ENCODE measurements around the gene ALG12.
"Not testable (repeated sequence)": the region's sequence is repeated elsewhere in the genome, so short reads cannot be mapped to it uniquely, and the experiment has no call there.

The ALG12 gene

DNA sequence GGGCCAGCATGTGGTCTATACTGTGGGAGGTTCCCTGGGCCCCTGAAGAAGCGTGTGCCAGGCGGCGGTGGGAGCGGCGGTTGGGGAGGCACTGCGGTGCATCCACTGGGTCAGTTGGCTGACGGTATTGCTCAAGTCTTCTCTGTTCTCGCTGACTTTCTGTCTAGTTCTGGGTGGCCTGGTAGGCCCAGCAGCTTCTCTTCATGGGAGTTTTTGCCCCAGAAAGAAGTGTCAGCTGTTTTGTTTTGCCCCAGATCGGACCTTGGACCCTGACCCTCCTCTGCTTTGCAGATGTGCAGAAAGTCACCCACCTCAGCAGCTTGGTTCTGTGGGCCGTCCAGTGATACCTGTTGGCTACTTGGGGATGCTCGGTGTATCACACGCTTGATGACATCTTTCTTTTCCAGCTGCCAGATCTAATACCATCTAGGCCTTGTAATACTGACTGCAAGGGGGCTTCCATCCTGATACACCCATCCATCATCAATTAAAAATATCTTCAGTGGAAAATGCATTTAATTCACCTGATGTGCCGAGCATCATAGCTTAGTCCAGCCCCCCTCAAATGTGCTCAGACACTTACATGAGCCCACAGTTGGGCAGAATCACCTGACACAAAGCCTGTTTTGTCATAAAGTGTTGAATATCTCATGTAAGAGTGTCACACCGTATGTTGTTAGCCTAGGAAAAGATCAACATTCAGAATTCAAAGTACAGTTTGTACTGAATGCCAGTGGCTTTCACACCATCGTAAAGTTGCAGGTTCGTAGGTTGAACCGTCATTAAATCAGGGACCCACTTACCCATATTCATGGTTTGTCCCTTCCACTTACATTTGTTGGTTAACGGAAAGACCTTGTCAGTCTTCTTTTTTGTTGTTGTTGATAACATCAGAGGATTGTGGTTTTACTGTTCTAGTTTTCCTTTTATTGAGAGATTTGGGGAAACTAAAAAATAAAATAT is 50.7 kb downstream of the ALG12 start:
- no peak for DNase-seq (ENCODE audit: low read depth in 2 of 2)

DNA sequence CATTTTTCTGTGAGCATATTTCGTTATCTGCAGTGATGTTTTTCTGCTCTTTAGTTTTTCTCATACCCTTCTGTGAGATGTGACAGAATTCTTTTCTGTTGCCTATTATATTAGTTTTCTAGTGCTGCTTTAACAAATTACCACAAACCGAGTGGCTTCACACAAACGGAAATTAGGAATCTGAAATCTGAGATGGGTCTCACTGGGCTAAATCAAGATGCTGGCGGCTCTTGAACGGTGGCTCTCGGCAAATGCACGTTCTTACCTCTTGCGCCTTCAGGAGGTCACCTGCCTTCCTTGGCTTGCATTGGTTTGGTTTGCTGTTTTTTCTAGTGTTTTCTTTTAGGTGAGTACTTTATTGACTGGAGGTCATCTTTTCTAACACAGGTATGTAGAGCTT is 51.6 kb downstream of the ALG12 start:
- no peak for DNase-seq (ENCODE audit: low read depth in 2 of 2)

- no peak for DNase-seq (ENCODE audit: low read depth in 2 of 2)
Measured at GRCh38 chr22:49866134-49866533, 52.1 kb downstream of the ALG12 start.

DNA sequence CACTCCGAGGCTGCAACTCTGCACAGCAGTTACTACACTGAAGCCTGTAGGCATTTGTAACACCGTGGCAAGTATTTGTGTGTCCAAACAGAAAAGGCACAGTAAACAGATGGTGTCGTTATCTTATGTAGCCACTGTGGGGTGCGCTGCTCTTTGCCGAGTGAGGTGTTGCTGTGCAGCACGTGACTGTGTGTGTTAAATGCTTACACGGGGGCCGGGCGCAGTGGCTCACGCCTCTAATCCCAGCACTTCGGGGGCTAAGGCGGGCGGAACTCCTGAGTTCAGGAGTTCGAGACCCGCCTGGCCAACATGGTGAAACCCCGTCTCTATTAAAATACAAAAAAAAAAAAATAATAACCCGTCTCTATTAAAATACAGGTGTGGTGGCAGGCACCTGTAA is 53.1 kb downstream of the ALG12 start:
- DNase-seq (ENCODE audit: low read depth in 2 of 2): no peak

GRCh38 chr22:49863931-49864330 is 54.3 kb downstream of the ALG12 start:
- DNase-seq (ENCODE audit: low read depth in 2 of 2): no peak

DNA sequence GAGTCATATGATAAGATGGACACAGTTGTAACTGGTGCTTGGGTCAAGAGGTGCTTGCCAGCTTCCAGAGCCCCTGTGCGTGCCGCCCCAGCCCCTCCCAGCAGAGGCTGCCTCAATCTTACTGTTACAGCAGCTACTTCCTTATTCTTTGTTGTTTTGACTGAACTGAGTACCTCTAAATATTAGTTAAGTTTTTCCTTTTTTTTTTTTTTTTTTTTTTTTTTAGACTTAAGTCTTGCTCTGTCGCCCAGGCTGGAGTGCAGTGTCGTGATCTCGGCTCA is 55.8 kb downstream of the ALG12 start:
- DNase-seq (ENCODE audit: low read depth in 2 of 2): no peak

DNA sequence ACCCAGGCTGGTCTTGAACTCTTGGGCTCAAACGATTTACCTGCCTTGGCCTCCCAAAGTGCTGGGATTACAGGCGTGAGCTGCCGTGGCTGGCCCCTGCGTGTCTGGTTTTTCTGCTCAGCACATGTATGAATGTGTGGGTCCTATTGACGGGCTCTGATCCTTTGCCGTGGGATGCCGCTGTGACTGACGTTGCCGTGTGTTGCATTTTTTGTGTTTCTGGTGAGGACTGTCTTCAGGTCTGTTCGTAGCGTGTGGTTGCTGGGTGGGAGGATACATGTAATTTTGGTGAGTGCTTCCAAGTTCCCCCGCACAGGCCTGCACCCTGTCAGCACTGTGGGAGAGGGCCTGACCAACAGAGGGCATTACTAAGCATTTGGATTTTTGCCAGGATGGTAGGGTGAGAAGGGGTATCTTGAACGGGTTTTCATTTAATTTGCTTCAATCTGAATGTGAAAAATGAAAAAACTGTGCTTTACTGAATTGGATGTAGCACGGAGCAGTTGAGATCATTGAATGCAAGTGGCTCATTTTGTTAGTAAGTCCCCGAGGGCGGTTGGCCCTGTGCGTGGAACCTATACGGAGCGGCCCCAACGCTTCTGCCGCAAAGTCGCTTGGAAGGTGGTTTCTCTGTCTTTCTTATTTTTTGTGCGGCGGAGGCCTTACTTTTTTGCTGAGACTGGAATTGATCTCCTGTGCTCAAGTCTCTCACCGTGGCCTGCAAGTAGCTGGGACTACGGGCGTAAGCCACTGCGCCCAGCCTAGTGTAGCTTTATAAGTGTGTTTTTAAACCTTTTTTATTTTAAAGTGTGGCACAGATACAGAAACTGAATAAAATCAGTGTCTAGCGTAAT is 56.4 kb downstream of the ALG12 start:
- no peak for DNase-seq (ENCODE audit: low read depth in 2 of 2)

DNA sequence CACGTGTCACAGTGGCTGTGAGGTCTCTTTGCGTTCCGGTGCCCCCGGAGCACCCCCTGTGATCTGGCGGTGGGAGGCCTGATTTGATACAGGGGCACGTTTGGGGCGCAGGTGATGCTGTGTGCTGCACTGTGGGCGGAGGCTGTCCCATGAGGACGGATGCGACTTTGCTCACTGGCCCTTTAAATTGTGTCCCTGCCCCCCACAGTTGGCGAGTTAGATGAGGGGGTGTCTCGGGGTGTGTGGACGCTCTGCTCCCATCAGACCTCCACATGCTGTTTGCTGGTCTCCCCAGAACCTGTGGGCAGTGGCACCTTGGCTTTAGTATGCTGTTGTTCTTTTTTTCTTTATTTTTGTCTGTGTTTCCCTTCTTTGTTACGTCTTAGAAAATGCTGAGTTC is 59.4 kb downstream of the ALG12 start:
- DNase-seq (ENCODE audit: low read depth in 2 of 2): no peak

GRCh38 chr22:49856766-49857618 is 61.2 kb downstream of the ALG12 start:
- DNase-seq (ENCODE audit: low read depth in 2 of 2): no peak

- no peak for DNase-seq (ENCODE audit: low read depth in 2 of 2)
Measured at GRCh38 chr22:49856343-49856742, 61.9 kb downstream of the ALG12 start.

DNA sequence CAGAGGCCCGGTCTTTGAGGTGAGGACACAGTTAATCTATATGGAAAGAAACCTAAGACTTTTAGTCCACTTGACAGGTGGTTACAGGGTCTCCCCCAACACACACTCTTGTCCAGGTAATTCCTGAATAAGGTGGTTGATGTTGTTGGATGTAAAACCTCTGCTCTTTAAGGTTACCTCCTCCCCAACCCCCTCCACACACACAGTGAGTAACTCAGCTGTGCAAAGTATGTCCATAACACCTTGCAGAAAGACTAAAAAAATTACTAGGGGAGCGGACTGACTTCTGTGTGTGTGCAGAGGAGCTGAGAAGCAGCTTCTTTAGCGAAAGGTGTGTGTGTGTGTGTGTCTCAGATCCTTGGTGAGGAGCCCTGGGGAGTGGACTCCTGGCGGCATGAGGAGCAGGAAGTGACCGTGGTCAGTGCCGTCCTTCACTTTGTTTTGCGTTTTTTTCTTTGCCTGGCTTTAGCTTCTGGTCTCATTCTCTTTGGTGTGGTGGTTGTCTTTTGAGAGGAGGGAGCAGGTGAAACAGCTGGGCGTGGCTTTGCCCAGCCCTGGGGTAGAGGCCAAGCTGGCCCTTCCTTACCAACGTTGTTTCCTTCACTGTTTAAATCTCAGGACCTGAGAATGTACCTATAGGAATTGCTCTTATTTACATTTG is 62.9 kb downstream of the ALG12 start:
- no peak for DNase-seq (ENCODE audit: low read depth in 2 of 2)

DNA sequence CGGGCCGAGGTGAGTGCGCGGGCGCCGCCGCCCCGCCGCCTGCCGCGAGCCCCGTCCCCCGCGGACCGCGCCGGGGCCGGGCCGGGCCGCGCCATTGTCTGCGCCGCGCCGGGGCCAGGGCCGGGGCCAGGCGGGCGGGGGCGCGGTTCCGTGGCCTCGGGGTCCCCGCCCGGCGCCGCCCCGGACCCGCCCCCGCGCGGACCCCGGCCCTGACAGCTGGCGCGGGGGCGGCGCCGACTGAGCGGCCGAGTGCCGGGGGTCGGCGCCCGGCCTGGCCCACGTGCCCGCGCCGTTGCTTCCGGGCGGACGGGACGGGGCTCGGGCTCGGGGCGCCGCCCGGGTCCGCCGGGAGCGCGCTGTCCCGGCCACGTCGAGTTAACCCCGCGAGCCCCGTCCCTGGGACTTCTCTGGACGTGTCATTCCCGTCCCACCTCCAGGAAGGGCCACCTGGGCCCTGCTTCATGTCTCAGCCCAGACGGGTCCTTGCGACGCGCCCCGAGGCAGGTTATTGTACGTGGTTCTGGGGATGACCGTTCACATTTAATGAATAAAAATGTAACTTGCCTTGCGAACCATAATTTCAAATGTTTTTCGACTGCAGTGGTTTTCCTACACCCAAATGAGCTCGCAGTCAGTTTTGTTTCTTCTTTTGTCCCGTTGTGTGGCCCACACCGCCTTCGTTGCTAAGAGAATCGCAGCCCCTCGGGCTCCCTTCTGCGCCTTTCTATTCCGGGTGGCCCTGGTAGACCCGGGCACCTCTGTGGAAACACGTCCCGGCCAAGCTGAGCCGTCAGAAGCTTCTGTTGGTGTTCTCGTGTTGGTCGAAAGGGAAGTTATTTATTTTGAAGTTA is 64.0 kb downstream of the ALG12 start:
- DNase-seq (ENCODE audit: low read depth in 2 of 2): no peak

GRCh38 chr22:49852898-49853894 is 65.0 kb downstream of the ALG12 start, which contains the start of gene ZBED4:
Gene ZBED4, plus strand, starts transcription at chr22:49853844. Its CDS starts 29,819 bp downstream, at chr22:49883663.
- peak; percentile 96 to 97 for DNase-seq (ENCODE audit: low read depth in 2 of 2)

DNA sequence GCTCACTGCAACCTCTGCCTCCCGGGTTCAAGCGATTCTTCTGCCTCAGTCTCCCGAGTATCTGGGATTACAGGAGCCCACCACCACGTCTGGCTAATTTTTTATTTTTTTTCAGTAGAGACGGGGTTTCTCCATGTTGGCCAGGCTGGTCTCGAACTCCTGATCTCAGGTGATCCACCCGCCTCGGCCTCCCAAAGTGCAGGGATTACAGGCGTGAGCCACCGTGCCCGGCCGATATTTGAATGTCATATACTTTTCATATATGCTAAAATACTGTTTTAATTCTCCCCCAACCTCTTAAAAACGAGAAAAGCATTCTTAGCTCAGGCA is 65.7 kb downstream of the ALG12 start:
- not testable (repeated sequence) for DNase-seq (ENCODE audit: low read depth in 2 of 2)

DNA sequence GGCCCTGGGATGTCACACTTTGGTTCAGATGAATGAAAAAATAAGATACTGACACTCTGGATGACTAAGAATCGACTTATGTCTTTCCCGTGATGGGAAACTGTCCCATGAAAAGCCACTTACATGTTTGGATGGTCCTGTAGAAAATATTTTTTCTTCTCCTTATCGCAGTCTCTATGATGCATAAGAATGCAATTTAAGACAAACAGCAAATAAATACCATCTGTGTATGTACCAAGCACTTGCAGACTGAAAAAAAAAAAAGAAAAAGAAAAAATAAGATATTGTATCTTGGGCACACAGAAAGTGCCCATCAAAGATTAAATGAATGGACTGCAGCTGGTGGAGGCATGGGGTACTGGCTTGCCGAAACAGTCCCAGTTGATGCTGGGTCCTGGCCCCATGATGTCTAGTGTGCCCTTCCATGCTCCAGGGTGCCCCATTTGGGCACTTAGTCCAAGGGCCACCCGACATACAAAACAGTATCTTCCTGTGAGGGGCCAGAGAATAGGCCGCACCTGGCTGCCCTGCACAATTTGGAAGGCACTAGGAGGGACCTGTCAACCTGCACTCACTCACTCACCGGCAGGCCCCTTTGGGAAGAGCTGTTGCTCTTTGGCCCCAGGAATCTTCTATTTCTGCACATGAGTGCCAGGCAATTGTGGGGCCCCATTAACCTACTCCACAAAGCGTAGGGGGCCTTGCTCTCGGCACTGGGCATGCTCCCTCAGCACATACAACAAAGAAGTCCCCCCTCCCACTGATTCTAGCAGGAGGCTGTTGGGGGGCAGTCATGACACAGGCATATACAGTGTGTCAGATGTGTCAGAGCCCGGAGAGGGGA is 67.1 kb downstream of the ALG12 start:
- no peak for DNase-seq (ENCODE audit: low read depth in 2 of 2)

Data from stimulated activated CD8-positive, alpha-beta memory T cell treated with anti-CD3 and anti-CD28 coated beads, Interleukin-7, amount 100 ng/mL, for 1 hour (primary cell).